Neural cell (in vitro differentiated cells): ENCODE measurements around the gene MAD1L1.

Experiments
- CTCF ChIP-seq: fragments of 450-650 bp; IDR thresholded peaks from 2 replicates; pipeline ENCODE4 v1.5.1; 2014; ENCODE audit warnings: antibody characterized with exemption, mild to moderate bottlenecking, moderate library complexity; ENCODE audit not compliant: poor library complexity, severe bottlenecking
- RAD21 ChIP-seq: fragments of 450-650 bp; conservative IDR thresholded peaks from 2 replicates; pipeline ENCODE4 v1.6.1; 2014; ENCODE audit warnings: antibody characterized with exemption, mild to moderate bottlenecking, moderate library complexity

- TF ChIP-seq CTCF (no peak), RAD21 (no peak)
Observed at GRCh38 chr7:2196381-2197378, 36.1 kb downstream of the MAD1L1 start.
